SK-N-SH (cell line): Measurements from ENCODE around the gene C14orf180. TPM values are rescaled to one million over a fixed set of nuclear protein-coding genes. Genes with fewer than 3 reads are reported as not detected.

Source experiments
- CTCF ChIA-PET: fragments of 300-600, 350-600 bp; formaldehyde crosslinking; extraction: SDS; loops from one replicate; lab custom pipeline; 2021; lab: Yijun Ruan, JAX
- POLR2A ChIA-PET: fragments of 350-600 bp; sonication (Branson Sonifier 250); formaldehyde crosslinking; extraction: SDS; loops from one replicate; lab custom pipeline; 2020; ENCODE audit warnings: antibody characterized with exemption, inconsistent platforms; lab: Yijun Ruan, JAX
- DNase-seq: peaks from one replicate; pipeline ENCODE4 v3.0.0; 2012
- H2AFZ ChIP-seq: fragments of 200-600 bp; sonication (generic); 2 replicates; pipeline ENCODE4 v1.8.1; 2016; ENCODE audit warnings: antibody characterized with exemption, mild to moderate bottlenecking, low read depth
- H3F3A ChIP-seq: fragments of 200-600 bp; sonication (generic); replicated peaks from 2 replicates; pipeline ENCODE3; 2016; ENCODE audit warnings: antibody characterized with exemption, mild to moderate bottlenecking; ENCODE audit not compliant: insufficient read depth
- H3K27ac ChIP-seq, 2 experiments: fragments of 200-500 bp in 1 of 2; fragments of 200-600 bp in 1 of 2; sonication (Bioruptor generic) in 1 of 2; sonication (generic), shearing (Covaris generic) in 1 of 2; 2 replicates each; pipeline versions ENCODE4 v1.5.1 to v1.6.1; 2014 to 2016; ENCODE audit warnings: low read depth in 2 of 2, inconsistent platforms in 1 of 2, low read length in 1 of 2, mild to moderate bottlenecking in 1 of 2, mixed read lengths in 1 of 2
- H3K27me3 ChIP-seq: fragments of 200-600 bp; sonication (generic), shearing (Covaris generic); 2 replicates; pipeline ENCODE4 v1.6.1; 2016; ENCODE audit warnings: mixed run types; ENCODE audit not compliant: insufficient read depth
- H3K36me3 ChIP-seq, 2 experiments: fragments of 200-500 bp in 1 of 2; fragments of 200-600 bp in 1 of 2; sonication (Bioruptor generic) in 1 of 2; sonication (generic) in 1 of 2; replicated peaks in 1 of 2; 2 replicates each; pipeline versions ENCODE3 to v1.5.1; 2014 to 2016; ENCODE audit warnings: low read length in 1 of 2, mild to moderate bottlenecking in 1 of 2; ENCODE audit not compliant: insufficient read depth in 2 of 2, control insufficient read depth in 1 of 2
- H3K4me1 ChIP-seq, 2 experiments: fragments of 200-500 bp in 1 of 2; fragments of 200-600 bp in 1 of 2; sonication (Bioruptor generic) in 1 of 2; sonication (generic), shearing (Covaris generic) in 1 of 2; 2 replicates each; pipeline versions ENCODE4 v1.5.1 to v1.6.1; 2014 to 2016; ENCODE audit warnings: low read depth in 1 of 2, low read length in 1 of 2, mixed run types in 1 of 2; ENCODE audit not compliant: insufficient read depth in 2 of 2, control insufficient read depth in 1 of 2
- H3K4me2 ChIP-seq: fragments of 200-600 bp; sonication (generic), shearing (Covaris generic); 2 replicates; pipeline ENCODE4 v1.6.1; 2017; ENCODE audit warnings: mixed run types
- H3K4me3 ChIP-seq, 2 experiments: fragments of 200-500 bp in 1 of 2; fragments of 200-600 bp in 1 of 2; sonication (Bioruptor generic) in 1 of 2; sonication (generic), shearing (Covaris generic) in 1 of 2; 2 replicates each; pipeline versions ENCODE4 v1.5.1 to v1.8.1; 2014 to 2016; ENCODE audit warnings: low read depth in 2 of 2, inconsistent platforms in 1 of 2, low read length in 1 of 2, mild to moderate bottlenecking in 1 of 2, mixed read lengths in 1 of 2, moderate library complexity in 1 of 2
- H3K79me2 ChIP-seq: fragments of 200-600 bp; sonication (generic); 2 replicates; pipeline ENCODE4 v1.8.1; 2017; ENCODE audit warnings: mild to moderate bottlenecking; ENCODE audit not compliant: insufficient read depth
- H3K9ac ChIP-seq: fragments of 200-600 bp; sonication (generic); 2 replicates; pipeline ENCODE4 v1.6.1; 2017; ENCODE audit warnings: mixed run types
- H3K9me2 ChIP-seq: fragments of 200-600 bp; sonication (generic); 2 replicates; pipeline ENCODE4 v1.6.1; 2017; ENCODE audit warnings: mixed run types
- H3K9me3 ChIP-seq: fragments of 200-600 bp; sonication (generic); 2 replicates; pipeline ENCODE4 v1.6.1; 2017; ENCODE audit warnings: mixed run types, mild to moderate bottlenecking, moderate library complexity
- H4K20me1 ChIP-seq: fragments of 200-600 bp; sonication (generic); 2 replicates; pipeline ENCODE4 v1.6.1; 2017; ENCODE audit warnings: mild to moderate bottlenecking, mixed run types; ENCODE audit not compliant: insufficient read depth
- ELF1 ChIP-seq: IDR thresholded peaks from 2 replicates; pipeline ENCODE4 v1.4.0; 2012
- EP300 ChIP-seq, 2 experiments: IDR thresholded peaks; 2 replicates each; pipeline versions ENCODE4 v1.4.0 to v1.6.1; 2012; ENCODE audit warnings: borderline replicate concordance in 1 of 2, low read depth in 1 of 2, low read length in 1 of 2
- EZH2phosphoT487 ChIP-seq: fragments of 200-600 bp; sonication (generic); IDR thresholded peaks from 2 replicates; pipeline ENCODE4 v1.6.1; 2017; ENCODE audit warnings: low read depth, mixed run types, mild to moderate bottlenecking, antibody characterized with exemption, moderate library complexity, borderline replicate concordance
- FOXJ3 ChIP-seq: sonication (generic); formaldehyde crosslinking; IDR thresholded peaks from 2 replicates; pipeline ENCODE4 v1.5.1; 2020; ENCODE audit warnings: mild to moderate bottlenecking, missing genetic modification reagents
- GATA2 ChIP-seq: sonication (generic); formaldehyde crosslinking; IDR thresholded peaks from 2 replicates; pipeline ENCODE4 v1.5.0; 2020; ENCODE audit warnings: mild to moderate bottlenecking, missing genetic modification reagents
- MAX ChIP-seq: IDR thresholded peaks from 2 replicates; pipeline ENCODE4 v1.4.0; 2012; ENCODE audit warnings: low read depth
- MEF2A ChIP-seq: IDR thresholded peaks from 2 replicates; pipeline ENCODE4 v1.4.0; 2012; ENCODE audit warnings: low read depth, borderline replicate concordance
- MXI1 ChIP-seq: IDR thresholded peaks from 2 replicates; pipeline ENCODE4 v1.6.1; 2012; ENCODE audit warnings: mild to moderate bottlenecking, low read depth, low read length, improper control_type of control experiment
- NRF1 ChIP-seq: IDR thresholded peaks from 2 replicates; pipeline ENCODE4 v1.6.1; 2012; ENCODE audit warnings: low read depth, mild to moderate bottlenecking, low read length
- POLR2AphosphoS5 ChIP-seq: IDR thresholded peaks from 2 replicates; pipeline ENCODE4 v1.6.1; 2012; ENCODE audit warnings: low read depth, low read length
- RAD21 ChIP-seq: IDR thresholded peaks from 2 replicates; pipeline ENCODE4 v1.6.1; 2012; ENCODE audit warnings: mild to moderate bottlenecking, low read length
- RCOR1 ChIP-seq: fragments of 150-350 bp; IDR thresholded peaks from 2 replicates; pipeline ENCODE4 v1.6.1; 2017; ENCODE audit warnings: antibody characterized with exemption, low read length
- RFX5 ChIP-seq: IDR thresholded peaks from 2 replicates; pipeline ENCODE4 v1.6.1; 2012; ENCODE audit warnings: mild to moderate bottlenecking, improper control_type of control experiment, low read length
- RXRA ChIP-seq: IDR thresholded peaks from 2 replicates; pipeline ENCODE4 v1.4.0; 2012; ENCODE audit warnings: low read depth, mild to moderate bottlenecking, borderline replicate concordance
- SMC3 ChIP-seq: IDR thresholded peaks from 2 replicates; pipeline ENCODE4 v1.6.1; 2012; ENCODE audit warnings: low read depth, low read length, improper control_type of control experiment
- TAF1 ChIP-seq: IDR thresholded peaks from 2 replicates; pipeline ENCODE4 v1.6.1; 2012; ENCODE audit warnings: low read depth, mild to moderate bottlenecking, low read length, moderate library complexity, borderline replicate concordance
- TCF12 ChIP-seq: IDR thresholded peaks from 2 replicates; pipeline ENCODE4 v1.4.0; 2012
- YY1 ChIP-seq: IDR thresholded peaks from 2 replicates; pipeline ENCODE4 v1.4.0; 2012; ENCODE audit warnings: low read depth, mild to moderate bottlenecking
- WGBS: methylation state at CpG from one replicate; pipeline ENCODE4 v1.1.6; 2017; ENCODE audit warnings: low lambda C conversion rate; 5-methylcytosine and 5-hydroxymethylcytosine counted together
- polyA plus RNA-seq, 3 experiments: library from polyadenylated mRNA; depleted of rRNA; stranded (reverse); fragments of >200 nt; gene quantifications; 2 replicates each; pipeline ENCODE4 v1.2.3, GENCODE V29; 2012
- TF ChIP-seq, protein P1 (sequence below): fragments of 150-350 bp; IDR thresholded peaks from 2 replicates; pipeline ENCODE4 v1.6.1; 2017; ENCODE audit warnings: antibody characterized with exemption, low read length, low read depth, borderline replicate concordance
- TF ChIP-seq, protein P2 (sequence below): IDR thresholded peaks from 2 replicates; pipeline ENCODE4 v1.4.0; 2012; ENCODE audit warnings: low read depth, borderline replicate concordance
- TF ChIP-seq, protein P3 (sequence below): IDR thresholded peaks from 2 replicates; pipeline ENCODE4 v1.4.0; 2012; ENCODE audit warnings: low read depth, borderline replicate concordance

Gene C14orf180
- polyA plus RNA-seq, 1 of the 3 experiments (the other 2 are of a cell fraction) = not detected

GRCh38 chr14:104600141-104600643 lies 20.6 kb downstream of the C14orf180 start:
- H3K4me2 ChIP-seq = no peak overlapping the region
- H3K36me3 ChIP-seq = no peaks in the 10 kb centered on the region
- no peaks in the 10 kb centered on the region for H3K9me2 ChIP-seq
- H2AFZ ChIP-seq = no peak overlapping the region
- H3K9ac ChIP-seq = no peak overlapping the region
- ChIA-PET POLR2A (no interaction called here), CTCF (interaction anchor here (1.1 to 2.2 kb wide), 5 partner anchors 12 to 40 kb away, joined by 3 to 12 read pairs (median 3); no protein-coding TSS in a partner anchor)
- H3K4me1 ChIP-seq = peaks cover 0 to 86% of the 10 kb centered on the region in 2 experiments; a peak in 2 of 4 replicates
- WGBS = 6% methylated on average over 10 of the region's 14 CpGs
- no peaks in the 10 kb centered on the region for H3F3A ChIP-seq
- TF ChIP-seq MEF2A (no peak), NRF1 (peak; percentile 21; the same call in 1 of the 2 replicates), FOXJ3 (peak; percentile 42; the same call in 1 of the 2 replicates), MXI1 (peak; percentile 98), RFX5 (peak; percentile 60; the same call in 1 of the 2 replicates), RXRA (no peak), RCOR1 (peak; percentile 65; the same call in 1 of the 2 replicates), MAX (peak; percentile 31; the same call in 1 of the 2 replicates), POLR2AphosphoS5 (no peak), EP300 (IDR thresholded peaks at IDR 0.05; ENCODE audit: borderline replicate concordance in 1 of 2, low read depth in 1 of 2, low read length in 1 of 2) (peak in 1 of 2 experiments; percentile 67; a peak in 1 of 4 replicates), RAD21 (no peak), TAF1 (no peak), EZH2phosphoT487 (no peak), ELF1 (no peak)
- TF ChIP-seq, protein P1, sequence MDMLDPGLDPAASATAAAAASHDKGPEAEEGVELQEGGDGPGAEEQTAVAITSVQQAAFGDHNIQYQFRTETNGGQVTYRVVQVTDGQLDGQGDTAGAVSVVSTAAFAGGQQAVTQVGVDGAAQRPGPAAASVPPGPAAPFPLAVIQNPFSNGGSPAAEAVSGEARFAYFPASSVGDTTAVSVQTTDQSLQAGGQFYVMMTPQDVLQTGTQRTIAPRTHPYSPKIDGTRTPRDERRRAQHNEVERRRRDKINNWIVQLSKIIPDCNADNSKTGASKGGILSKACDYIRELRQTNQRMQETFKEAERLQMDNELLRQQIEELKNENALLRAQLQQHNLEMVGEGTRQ = peak; percentile 57; the same call in 1 of the 2 replicates
- TF ChIP-seq, protein P2, sequence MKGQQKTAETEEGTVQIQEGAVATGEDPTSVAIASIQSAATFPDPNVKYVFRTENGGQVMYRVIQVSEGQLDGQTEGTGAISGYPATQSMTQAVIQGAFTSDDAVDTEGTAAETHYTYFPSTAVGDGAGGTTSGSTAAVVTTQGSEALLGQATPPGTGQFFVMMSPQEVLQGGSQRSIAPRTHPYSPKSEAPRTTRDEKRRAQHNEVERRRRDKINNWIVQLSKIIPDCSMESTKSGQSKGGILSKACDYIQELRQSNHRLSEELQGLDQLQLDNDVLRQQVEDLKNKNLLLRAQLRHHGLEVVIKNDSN = peak; percentile 67; the same call in 1 of the 2 replicates
- no peaks in the 10 kb centered on the region for H3K79me2 ChIP-seq
- H4K20me1 ChIP-seq = no peaks in the 10 kb centered on the region
- peak overlapping the region in 1 of 2 experiments; percentile 4; a peak in 1 of 4 replicates for H3K4me3 ChIP-seq
- H3K9me3 ChIP-seq = no peaks in the 10 kb centered on the region
- H3K27me3 ChIP-seq = no peaks in the 10 kb centered on the region
- peak; percentile 94 for DNase-seq
- H3K27ac ChIP-seq = peak overlapping the region in 1 of 2 experiments; percentile 90; a peak in 2 of 4 replicates

DNA sequence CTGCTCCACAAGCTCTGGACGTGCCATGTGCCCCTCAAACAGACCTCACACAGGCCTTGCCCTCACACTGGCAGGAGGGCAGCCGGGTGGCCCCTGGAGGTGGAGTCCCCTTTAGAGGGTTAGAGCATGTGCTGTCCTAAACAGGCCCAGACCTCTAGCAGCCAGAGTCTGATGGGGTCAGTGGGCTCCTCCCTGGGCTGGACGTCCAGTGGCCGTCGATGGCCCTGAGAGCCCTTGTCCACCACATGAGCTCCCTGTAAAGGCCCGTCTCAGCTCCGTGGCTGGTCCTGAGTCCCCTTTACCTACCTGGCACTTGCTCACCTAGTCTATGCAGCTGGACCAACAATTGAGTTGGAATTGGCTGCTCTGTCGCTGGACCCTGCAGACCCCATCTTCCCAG lies 21.2 kb downstream of the C14orf180 start:
- Histone ChIP-seq H3K4me2 (no peak overlapping the region), H3K27ac (peak overlapping the region in 1 of 2 experiments; percentile 90; a peak in 2 of 4 replicates), H2AFZ (no peak overlapping the region), H3K27me3 (no peaks in the 10 kb centered on the region), H3K9ac (no peak overlapping the region), H3K36me3 (no peaks in the 10 kb centered on the region), H3K9me2 (no peaks in the 10 kb centered on the region), H3K79me2 (no peaks in the 10 kb centered on the region), H3K4me1 (peaks cover 0 to 83% of the 10 kb centered on the region in 2 experiments; a peak in 2 of 4 replicates)
- WGBS = 65% methylated on average over 4 of the region's 8 CpGs
- CTCF ChIA-PET = interaction anchor here (1.1 to 2.2 kb wide), 4 partner anchors 22 to 39 kb away, joined by 3 to 12 read pairs (median 4); no protein-coding TSS in a partner anchor
- peak; percentile 21 for DNase-seq
- TF ChIP-seq MXI1 = no peak
- TF ChIP-seq GATA2 = no peak
- no peak for TF ChIP-seq RAD21
- no peak for TF ChIP-seq TAF1
- no peak for TF ChIP-seq MEF2A
- no peak for TF ChIP-seq SMC3
- TF ChIP-seq YY1 = no peak
- TF ChIP-seq RCOR1 = no peak
- TF ChIP-seq RFX5 = no peak
- TF ChIP-seq TCF12 = no peak
- no peak for TF ChIP-seq FOXJ3
- no peak for TF ChIP-seq RXRA
- TF ChIP-seq, protein P3, sequence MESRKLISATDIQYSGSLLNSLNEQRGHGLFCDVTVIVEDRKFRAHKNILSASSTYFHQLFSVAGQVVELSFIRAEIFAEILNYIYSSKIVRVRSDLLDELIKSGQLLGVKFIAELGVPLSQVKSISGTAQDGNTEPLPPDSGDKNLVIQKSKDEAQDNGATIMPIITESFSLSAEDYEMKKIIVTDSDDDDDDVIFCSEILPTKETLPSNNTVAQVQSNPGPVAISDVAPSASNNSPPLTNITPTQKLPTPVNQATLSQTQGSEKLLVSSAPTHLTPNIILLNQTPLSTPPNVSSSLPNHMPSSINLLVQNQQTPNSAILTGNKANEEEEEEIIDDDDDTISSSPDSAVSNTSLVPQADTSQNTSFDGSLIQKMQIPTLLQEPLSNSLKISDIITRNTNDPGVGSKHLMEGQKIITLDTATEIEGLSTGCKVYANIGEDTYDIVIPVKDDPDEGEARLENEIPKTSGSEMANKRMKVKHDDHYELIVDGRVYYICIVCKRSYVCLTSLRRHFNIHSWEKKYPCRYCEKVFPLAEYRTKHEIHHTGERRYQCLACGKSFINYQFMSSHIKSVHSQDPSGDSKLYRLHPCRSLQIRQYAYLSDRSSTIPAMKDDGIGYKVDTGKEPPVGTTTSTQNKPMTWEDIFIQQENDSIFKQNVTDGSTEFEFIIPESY = no peak
- TF ChIP-seq, all 33 proteins: peak for 0
- H3F3A ChIP-seq = no peaks in the 10 kb centered on the region
- no peaks in the 10 kb centered on the region for H3K9me3 ChIP-seq
- no peak overlapping the region for H3K4me3 ChIP-seq
- POLR2A ChIA-PET = no interaction called here
- H4K20me1 ChIP-seq = no peaks in the 10 kb centered on the region
